Amniotic stem cell (primary cell): Measurements from ENCODE around the gene SART3.
A peak's percentile ranks its signal among the peaks of the same experiment; 100 is the strongest.

Experiments
- DNase-seq: peaks from one replicate; lab custom pipeline; 2025; lab: John Stamatoyannopoulos, UW

The SART3 gene, protein sequence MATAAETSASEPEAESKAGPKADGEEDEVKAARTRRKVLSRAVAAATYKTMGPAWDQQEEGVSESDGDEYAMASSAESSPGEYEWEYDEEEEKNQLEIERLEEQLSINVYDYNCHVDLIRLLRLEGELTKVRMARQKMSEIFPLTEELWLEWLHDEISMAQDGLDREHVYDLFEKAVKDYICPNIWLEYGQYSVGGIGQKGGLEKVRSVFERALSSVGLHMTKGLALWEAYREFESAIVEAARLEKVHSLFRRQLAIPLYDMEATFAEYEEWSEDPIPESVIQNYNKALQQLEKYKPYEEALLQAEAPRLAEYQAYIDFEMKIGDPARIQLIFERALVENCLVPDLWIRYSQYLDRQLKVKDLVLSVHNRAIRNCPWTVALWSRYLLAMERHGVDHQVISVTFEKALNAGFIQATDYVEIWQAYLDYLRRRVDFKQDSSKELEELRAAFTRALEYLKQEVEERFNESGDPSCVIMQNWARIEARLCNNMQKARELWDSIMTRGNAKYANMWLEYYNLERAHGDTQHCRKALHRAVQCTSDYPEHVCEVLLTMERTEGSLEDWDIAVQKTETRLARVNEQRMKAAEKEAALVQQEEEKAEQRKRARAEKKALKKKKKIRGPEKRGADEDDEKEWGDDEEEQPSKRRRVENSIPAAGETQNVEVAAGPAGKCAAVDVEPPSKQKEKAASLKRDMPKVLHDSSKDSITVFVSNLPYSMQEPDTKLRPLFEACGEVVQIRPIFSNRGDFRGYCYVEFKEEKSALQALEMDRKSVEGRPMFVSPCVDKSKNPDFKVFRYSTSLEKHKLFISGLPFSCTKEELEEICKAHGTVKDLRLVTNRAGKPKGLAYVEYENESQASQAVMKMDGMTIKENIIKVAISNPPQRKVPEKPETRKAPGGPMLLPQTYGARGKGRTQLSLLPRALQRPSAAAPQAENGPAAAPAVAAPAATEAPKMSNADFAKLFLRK

GRCh38 chr12:108560752-108561719, at the start of gene SART3:
SART3 (minus strand) TSS chr12:108561173; CDS start chr12:108561154, 19 bp downstream.
- peak; percentile 71 for DNase-seq

DNA sequence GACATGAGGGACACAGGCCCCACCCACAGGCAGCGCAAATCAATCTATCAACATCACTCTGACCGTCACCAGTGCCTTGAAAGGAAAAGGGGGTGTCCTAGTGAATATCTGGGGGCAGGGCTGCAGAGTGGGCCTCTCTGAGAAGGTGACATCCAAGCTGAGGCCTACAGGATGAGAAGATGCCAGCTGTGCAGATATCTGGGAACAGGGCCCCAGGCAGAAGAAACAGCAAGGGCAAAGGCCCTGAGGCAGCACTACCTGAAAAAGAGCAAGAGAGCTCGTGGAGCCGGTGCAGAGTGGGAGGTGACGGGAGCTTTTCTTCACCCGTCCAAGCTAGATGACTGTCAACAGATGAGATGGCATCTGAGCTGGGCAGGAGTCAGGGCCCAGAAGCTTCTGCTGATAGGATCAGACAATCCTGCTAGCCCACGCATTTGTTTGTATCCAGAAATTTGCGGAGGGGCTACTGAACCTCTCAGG, 49.4 kb upstream of the SART3 start:
- DNase-seq, result no peak

DNA sequence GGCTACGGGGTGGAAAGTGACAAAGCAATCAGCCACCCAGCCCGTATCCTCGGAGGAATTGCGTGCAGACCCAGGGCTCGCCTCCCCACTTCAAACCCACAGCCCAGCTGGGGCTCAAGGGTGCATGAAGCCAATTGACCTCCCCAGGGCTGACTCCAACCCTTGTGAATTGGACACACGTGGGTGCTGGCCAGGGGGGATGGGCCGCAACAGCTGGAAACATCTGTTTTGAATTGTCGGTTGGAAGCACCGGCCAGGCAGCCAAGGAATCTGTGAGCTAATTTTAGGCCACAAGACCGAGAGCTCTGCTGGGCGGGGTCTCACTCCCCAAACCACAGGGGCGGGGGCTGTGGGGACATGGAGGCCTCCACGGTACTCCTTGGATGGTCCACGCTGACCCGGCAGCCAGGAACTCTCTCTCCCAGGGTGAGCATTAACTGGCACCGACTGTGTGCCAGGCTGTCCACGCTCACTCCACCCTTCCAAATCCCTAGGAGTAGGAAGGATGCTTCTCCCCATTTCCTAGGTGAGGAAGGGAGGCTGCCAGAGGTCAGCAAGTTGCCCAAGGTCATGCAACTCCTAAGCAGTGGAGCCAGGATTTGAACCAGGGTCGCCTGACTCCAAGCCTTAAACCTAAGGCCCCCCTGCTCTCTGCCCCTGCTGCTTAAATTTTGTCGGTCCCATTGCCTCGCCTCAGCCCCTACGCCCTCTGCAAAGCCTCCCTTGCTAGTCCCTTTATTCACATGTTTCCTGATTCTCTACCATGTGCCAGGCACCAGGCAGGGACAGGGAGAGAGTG, 48.8 kb upstream of the SART3 start:
- peak; percentile 48 for DNase-seq

DNA sequence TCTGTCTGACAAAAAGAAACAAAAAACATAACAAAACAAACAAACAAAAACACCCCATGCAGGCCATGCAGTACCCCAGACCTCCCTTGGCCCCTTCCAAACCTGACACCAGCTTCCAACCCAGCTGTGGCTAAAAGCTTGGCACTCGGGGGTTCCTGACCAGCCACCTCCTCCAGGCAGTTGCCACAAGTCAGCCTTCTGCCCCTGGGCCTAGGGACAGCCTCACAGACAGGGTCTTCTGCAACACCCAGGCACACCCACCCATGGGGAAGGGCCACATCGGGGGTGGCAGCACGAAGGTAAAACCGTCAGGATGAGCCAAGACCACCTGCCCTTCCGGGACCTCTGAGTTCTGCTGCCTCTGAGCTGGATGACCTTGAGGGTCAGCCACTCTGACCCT, 47.6 kb upstream of the SART3 start:
- DNase-seq, result no peak

- no peak for DNase-seq
Observed at GRCh38 chr12:108607981-108608600, 47.1 kb upstream of the SART3 start.

DNA sequence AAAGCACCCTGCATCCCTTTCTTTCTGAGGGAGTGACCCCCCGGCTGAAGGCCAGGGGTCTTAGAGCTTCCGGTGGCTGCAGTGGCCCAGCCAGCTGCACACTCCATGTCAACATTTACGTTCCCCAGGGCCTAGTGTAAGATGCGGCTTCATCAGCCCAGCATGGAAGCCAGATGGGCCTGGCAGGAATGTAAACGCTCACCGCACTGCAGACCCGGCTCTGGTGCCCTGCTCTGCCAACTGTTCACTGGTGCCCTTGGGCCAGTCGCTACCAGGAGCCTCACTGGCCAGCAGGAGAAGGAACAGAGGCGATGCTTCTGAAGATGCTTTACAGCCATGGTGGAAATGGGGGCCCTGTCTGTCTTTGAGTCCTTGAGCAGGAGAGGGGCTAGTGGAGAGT, 45.5 kb upstream of the SART3 start:
- no peak for DNase-seq

DNA sequence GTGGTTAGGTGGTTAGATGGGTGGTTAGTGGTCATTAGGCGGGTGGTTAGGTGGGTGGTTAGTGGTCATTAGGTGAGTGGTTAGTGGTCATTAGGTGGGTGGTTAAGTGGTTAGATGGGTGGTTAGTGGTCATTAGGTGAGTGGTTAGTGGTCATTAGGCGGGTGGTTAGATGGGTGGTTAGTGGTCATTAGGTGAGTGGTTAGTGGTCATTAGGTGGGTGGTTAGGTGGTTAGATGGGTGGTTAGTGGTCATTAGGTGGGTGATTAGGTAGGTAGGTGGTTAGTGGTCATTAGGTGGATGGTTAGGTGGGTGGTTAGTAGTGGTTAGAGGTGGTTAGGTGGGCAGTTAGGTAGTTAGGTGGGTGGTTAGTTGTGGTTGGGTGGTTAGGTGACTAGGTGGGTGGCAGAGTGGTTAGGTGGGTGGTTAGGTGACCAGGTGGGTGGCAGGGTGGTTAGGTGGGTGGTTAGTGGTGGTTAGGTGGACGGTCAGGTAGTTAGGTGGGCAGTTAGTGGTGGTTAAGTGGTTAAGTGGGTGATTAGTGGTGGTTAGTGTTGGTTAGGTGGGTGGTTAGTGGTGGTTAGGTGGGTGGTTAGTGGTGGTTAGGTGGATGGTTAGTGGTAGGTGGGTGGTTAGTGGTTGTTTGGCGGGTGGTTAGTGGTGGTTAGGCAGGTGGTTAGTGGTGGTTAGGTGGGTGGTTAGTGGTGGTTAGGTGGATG, 44.9 kb upstream of the SART3 start:
- no peak for DNase-seq

- no peak for DNase-seq
Observed at GRCh38 chr12:108605000-108605689, 44.2 kb upstream of the SART3 start.

DNA sequence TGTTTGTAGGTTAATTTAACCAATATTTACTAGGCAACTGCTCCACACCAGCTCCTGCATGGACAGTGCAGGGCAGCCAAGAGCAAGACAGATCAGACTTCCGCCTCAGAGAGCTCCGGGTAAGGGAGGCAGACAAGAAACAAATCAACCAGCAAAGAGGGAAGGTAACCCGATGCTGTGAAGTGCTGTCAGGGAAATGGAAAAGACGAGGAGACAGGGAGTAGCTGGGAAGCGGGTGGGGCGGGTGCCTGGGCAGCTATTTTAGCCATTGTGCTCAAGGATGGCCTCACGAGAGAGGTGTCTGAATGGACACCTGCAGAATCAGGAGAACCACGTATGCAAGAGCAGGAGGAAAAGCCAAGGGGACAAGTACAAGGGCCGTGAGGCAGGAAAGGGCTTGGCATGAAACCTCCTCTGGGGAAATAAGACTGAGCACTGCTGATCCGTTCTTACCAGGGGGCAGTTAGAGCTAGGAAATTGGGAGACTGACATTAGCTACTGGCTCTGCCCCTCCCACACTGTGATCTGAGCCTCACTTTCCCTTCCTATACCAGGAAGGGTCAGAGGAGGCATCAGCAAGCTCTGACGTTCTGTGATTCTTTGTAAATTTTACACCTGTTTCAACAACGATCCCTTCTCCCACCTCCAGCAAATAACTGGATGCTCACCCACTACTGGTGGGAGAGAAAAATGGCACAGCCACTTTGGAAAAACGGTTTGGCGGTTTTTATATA, 43.4 kb upstream of the SART3 start:
- DNase-seq, result no peak

GRCh38 chr12:108603743-108604142, 42.8 kb upstream of the SART3 start:
- DNase-seq, result no peak

GRCh38 chr12:108602976-108603704, 42.2 kb upstream of the SART3 start:
- no peak for DNase-seq

DNA sequence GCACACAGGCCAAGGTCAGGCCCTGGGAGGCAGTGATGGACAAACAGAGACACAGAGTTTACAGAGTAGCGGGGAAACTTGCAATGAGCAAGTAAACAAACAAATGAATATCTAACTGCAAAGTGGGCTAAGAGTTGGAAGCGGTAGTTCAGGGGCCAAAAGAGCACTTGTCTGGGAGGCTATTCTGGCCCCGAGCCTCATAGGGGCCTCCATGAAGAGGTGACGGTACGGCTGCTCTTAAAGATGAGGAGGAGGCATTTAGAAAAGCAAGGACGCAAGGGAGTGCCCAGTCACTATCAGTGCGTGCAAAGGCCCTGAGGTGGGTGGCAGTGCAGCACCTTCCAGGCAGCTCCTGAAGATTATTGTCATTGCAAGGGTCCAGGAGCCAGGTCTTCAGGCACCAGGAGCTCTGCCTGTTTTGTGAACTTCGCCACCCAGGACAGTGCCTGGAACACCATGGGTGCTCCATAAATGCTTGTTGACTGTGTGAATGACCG, 41.3 kb upstream of the SART3 start:
- DNase-seq, result no peak

GRCh38 chr12:108600702-108601007, 39.7 kb upstream of the SART3 start:
- no peak for DNase-seq

GRCh38 chr12:108599948-108600701, 39.2 kb upstream of the SART3 start:
- DNase-seq, result no peak

DNA sequence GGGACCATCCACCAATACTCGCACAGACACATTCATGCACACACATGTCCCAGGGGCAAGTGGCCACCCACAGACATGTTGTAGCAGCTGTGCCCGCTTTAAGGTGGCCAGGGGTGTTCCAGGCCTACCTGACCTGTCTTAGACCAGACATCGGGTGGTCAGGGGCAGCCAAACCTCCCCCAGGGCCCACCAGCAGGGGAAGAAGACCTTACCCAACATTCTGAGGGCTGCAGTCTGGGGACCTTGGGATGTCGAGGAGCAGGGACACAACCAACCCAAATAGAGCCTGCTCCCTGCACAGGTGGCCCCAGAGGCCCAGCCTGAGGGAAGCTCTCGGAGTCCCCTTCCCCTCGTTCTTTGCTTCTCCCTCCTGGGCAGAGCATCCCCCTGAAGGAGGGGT, 38.6 kb upstream of the SART3 start:
- no peak for DNase-seq

GRCh38 chr12:108598553-108599250, 37.7 kb upstream of the SART3 start:
- no peak for DNase-seq
